Ureter (tissue), 1 donor: ENCODE measurements around the gene SPR. TPM values are rescaled to one million over a fixed set of nuclear protein-coding genes. Genes with fewer than 3 reads are reported as not detected.

Experiments used
- DNase-seq: peaks from one replicate; pipeline ENCODE4 v3.0.0-alpha.2; 2020; ENCODE audit warnings: low spot score
- total RNA-seq: library from RNA; stranded (reverse); gene quantifications from one replicate; pipeline ENCODE4 v1.2.4, GENCODE V29; 2023
- donor health status: DM: yes; HTN: yes; CAD: no.

Gene SPR
- total RNA-seq, 1 donor from 2014 or later = 17.1 TPM

GRCh38 chr2:72915320-72915906 is 28.2 kb downstream of the SPR start:
- no peak for DNase-seq

- DNase-seq = no peak
Observed at GRCh38 chr2:72915907-72916742, 28.9 kb downstream of the SPR start.

- no peak for DNase-seq
Observed at GRCh38 chr2:72916743-72917137, 29.5 kb downstream of the SPR start.

GRCh38 chr2:72917138-72917876 is 30.1 kb downstream of the SPR start, which contains the start of gene EMX1:
Gene EMX1 (plus strand): TSS chr2:72917519. CDS start chr2:72917853, 334 bp downstream.
- no peak for DNase-seq

GRCh38 chr2:72917877-72918553 is 30.8 kb downstream of the SPR start:
- no peak for DNase-seq

GRCh38 chr2:72919414-72920317 is 32.5 kb downstream of the SPR start:
- DNase-seq = peak; percentile 30

GRCh38 chr2:72920318-72921087 is 33.3 kb downstream of the SPR start:
- no peak for DNase-seq

GRCh38 chr2:72921088-72921851 is 34.1 kb downstream of the SPR start:
- no peak for DNase-seq

- no peak for DNase-seq
Observed at GRCh38 chr2:72921853-72922252, 34.6 kb downstream of the SPR start.

GRCh38 chr2:72923833-72924352 is 36.7 kb downstream of the SPR start:
- DNase-seq = peak; percentile 31

- DNase-seq = peak; percentile 38
Observed at GRCh38 chr2:72924353-72925240, 37.4 kb downstream of the SPR start.

GRCh38 chr2:72925328-72925943 is 38.2 kb downstream of the SPR start:
- DNase-seq = peak; percentile 29

- no peak for DNase-seq
Observed at GRCh38 chr2:72926368-72926767, 39.2 kb downstream of the SPR start.

GRCh38 chr2:72926811-72927465 is 39.7 kb downstream of the SPR start:
- peak; percentile 7 for DNase-seq

GRCh38 chr2:72927619-72928550 is 40.7 kb downstream of the SPR start:
- peak; percentile 36 for DNase-seq

- no peak for DNase-seq
Observed at GRCh38 chr2:72929010-72929409, 41.8 kb downstream of the SPR start.
